ENCODE measurements around the gene CLN6.
"Not testable (repeated sequence)": the region's sequence is repeated elsewhere in the genome, so short reads cannot be mapped to it uniquely, and the experiment has no call there.

CLN6 gene

GRCh38 chr15:68186671-68187397 is 42.7 kb downstream of the CLN6 start:
- no peak for DNase-seq

GRCh38 chr15:68184616-68185480 is 44.7 kb downstream of the CLN6 start:
- no peak for DNase-seq

- DNase-seq: no peak
Measured at GRCh38 chr15:68183616-68184315, 45.8 kb downstream of the CLN6 start.

GRCh38 chr15:68177742-68178141 is 51.8 kb downstream of the CLN6 start:
- no peak for DNase-seq

GRCh38 chr15:68176601-68177000 is 52.9 kb downstream of the CLN6 start:
- no peak for DNase-seq

- no peak for DNase-seq
Measured at GRCh38 chr15:68175526-68175925, 54.0 kb downstream of the CLN6 start.

- DNase-seq: no peak
Measured at GRCh38 chr15:68173119-68173518, 56.4 kb downstream of the CLN6 start.

- not testable (repeated sequence) for DNase-seq
Measured at GRCh38 chr15:68172037-68172436, 57.5 kb downstream of the CLN6 start.

GRCh38 chr15:68166847-68167246 is 62.7 kb downstream of the CLN6 start:
- no peak for DNase-seq

- DNase-seq: no peak
Measured at GRCh38 chr15:68163191-68163590, 66.3 kb downstream of the CLN6 start.

GRCh38 chr15:68158046-68158628 is 71.4 kb downstream of the CLN6 start:
- DNase-seq: no peak

- no peak for DNase-seq
Measured at GRCh38 chr15:68157074-68157473, 72.5 kb downstream of the CLN6 start.

All from CD4-positive, alpha-beta T cell treated with Interleukin-17A for 4 hours (primary cell).